GM18868 (cell line): Measurements from ENCODE around the gene GMEB2.

Experiments
- ATAC-seq: cut with Tn5 transposase; IDR thresholded peaks from one replicate; pipeline ENCODE4 v1.9.1; 2021; ENCODE audit warnings: mild to moderate bottlenecking, moderate library complexity; ENCODE audit not compliant: unreplicated experiment

The GMEB2 gene

DNA sequence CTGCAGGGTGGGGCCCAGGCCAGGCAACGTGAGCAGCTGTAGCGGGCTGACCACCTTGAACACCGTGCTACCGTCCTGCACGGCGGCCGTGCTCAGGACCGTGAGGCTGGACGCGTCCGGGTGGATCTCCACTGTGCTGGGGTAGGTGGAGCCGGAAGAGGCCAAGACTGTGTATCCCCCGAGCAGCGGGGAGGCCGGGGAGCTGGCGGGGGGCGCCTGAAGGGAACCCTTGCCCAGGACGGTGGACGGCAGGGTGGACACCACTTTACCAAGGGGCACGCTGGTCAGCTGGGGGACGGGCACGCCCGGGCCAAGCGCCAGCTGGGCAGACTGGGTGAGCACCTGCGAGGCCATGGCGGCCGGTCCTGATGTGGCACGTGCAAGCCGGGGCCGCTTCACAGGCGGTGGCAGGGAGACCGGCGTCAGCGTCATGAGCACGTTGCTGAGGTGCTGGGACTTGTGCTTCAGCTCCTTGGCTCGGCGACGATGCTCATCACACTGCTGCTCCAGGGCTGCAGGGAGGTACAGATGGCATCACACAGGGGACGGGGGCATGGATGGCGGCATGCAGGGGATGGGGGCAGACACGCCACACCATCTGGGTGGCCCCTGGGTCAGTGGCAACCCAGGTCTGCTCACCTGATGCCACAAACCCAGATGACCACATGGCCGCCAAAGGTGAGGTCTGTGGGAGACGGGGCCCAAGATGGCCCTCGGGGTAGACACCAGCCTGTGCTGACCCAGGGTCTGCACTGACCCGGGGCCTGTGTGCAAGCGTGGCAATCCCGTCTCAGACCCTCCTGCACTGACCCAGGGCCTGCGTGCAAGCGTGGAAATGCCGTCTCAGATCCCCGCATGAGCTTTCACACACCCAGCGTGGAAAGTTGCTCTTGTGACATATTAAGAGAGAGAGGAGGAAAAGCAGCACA is 36.4 kb downstream of the GMEB2 start:
- ATAC-seq: no peak

DNA sequence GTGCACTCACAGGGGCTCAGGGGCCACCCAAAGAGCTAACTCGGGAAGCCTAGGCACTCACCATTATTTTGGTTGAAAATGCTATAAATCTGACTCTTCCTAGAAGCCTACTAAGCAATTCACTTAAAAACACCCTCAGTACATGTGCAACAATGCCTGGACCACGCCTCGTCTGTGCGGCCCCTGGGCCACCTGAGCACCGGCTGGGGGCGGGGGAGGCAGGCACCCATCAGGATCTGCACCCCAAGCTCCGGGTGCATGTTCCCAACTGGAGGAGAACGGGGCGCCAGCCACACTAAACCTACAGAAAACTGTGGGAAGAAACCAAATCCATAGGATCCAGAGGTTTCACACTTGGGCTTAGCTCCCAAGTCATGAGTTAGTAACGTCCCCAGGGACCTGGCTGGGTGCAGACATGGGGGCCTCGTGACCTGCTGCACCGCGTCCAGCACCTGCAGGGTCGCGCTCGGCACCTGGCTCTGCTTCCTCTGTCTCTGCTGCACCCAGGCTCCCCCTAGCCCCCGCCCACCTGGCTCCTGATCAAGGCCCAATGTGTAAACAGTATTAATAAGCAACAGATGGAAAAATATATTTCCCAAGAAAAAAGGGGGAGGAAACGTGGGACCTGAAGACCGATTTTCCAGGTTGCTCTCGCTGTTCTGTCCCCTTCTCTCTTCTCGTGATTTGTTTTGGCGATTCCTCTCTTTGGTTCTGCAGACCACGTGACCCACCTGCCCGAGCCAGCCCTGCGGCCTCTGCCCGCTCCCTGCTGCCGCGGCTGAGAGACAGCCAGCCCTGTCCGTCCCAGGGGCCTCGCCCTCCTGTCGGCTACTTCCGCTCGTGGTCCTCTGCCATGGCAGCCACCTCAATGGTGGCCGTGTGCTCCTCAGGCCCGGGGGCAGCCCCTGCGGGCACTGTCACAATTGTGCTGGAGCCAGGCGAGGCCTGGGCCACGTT is 37.4 kb downstream of the GMEB2 start:
- no peak for ATAC-seq

DNA sequence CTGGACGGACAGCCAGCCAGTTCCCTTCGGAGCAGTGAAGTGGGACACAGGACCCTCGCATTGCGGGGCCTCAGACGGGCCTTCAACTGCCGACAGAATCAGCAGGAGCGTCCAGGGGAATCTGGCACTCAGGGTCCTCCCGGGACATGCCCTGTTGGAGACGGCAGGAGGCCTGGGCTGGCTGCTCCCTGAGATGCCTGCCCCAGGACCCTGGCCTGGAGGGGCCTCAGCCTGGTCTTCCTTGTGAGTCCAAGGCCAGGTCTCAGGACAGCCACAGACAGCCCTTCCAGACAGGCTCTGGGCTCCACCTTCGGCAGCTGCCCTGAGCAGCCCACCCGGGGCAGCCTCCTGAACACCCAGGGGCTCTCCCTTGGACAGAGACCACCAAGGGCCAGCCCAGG is 38.3 kb downstream of the GMEB2 start:
- ATAC-seq: no peak

DNA sequence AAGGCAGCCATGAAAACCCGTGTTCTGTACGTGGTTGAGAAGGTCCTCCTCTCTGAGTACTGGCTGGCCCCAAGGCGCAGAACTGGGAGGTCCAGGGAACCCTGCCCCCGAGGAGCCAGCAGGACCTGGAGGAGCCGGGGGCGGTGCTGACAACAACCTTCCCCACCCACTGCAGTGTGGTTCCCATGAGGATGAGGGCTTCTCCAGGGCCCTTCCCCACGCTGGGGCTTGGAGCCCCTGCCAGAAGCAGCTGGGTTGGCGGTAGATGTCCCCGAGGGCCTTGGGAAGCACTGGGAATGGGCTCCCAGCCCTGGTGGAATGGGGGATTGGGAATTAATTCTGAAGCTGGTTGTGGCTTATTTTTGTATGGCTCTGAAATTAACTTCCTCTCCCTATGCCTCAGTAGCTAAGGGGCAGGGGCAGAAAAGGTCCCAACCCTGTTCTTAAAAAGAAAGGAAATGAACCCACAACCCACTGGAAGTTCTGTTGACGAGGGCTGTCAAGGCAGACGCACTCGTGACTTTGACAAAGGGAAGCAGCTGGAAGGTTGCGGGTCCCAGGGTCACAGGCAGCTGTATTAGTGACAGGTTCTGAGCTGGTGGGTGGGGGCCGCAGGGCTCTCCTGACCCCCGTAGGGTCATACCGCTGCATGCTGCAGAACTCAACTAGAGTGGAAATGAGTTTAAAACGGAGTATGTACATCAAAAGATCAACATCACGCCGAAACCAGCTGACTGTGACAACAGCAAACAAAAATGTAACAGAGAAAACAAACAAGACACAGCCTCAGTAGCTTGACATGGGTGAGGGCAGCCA is 38.9 kb downstream of the GMEB2 start:
- ATAC-seq: no peak

DNA sequence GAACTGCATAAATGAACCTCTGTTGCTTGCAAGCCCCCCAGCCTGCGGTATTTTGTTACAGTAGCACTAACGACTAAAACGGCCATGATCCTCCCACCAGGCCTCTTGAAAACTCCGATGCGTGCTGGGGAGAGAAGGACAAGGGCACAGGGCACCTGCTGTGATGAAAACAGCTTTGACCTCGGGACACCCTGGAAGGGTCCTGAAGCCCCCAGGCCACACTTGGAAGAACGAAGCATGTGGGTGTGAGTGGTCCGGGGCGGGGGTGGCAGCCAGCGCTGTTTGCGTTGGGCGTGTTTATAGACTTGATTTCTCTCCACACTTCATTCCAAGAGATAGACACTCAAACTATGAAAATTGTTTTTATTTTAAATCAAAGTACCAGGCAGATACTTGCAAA is 39.6 kb downstream of the GMEB2 start:
- ATAC-seq: no peak

DNA sequence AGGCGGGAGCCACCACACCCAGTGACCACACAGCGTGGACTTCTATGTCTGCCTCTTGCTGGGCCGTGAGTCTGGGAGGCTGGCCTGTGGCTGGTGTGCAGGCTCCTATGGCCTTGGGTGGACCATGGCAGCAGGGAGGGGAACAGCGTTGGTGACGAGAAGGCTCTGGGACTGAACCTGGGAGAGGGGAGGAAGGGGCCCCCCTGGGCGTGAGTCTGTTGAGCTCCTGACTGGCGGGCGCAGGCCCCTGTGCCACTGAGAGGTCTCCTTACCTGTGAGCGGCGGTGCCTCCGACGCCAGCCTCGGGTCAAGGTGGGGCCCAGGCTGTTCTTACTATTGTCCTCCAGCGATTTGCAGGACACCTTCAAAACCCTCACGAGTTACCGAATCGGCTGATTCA is 40.1 kb downstream of the GMEB2 start:
- ATAC-seq: no peak

DNA sequence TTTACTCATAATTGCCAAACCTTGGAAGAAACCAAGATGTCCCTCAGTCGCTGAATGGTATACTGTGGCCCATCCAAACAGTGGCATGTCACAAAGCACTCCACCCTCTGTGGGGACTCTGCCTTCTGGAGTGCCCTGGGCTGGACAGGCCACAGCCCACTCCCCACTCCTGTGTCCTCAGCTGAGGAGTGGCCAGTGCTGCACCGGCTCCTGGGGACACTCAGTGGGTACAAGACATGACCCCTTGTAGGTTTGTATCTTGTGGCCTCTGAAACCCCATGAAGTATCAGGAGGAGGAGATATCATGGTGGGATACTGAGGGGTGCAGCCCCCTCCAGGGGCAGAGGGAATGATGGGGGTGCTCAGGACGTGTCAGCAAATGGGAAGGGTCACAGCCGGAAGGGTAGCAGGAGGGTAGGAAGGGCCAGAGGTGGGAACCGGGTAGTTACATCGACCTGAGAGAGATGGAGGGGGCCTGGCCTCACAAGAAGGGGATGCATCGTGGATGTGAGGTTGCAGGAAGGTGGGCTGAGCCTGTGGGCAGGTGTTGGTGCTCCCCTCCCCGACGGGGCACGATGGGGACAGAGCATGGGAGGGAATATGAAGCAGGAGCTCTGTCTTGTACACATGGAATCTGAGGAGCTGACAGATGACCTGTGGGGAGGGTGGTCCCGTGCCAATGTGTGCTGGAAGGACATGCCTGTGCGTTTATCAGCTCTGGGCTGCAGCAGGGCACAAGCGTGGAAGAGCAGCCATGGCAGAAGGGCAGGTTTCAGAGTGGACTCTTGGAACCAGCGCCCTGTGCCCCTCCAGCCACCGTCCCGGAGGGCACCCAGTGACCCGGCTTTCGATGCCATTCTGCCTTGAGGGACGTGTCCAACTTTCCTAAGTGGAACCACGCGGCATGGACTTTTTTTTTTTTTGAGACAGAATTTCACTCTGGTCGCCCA is 41.0 kb downstream of the GMEB2 start:
- no peak for ATAC-seq

DNA sequence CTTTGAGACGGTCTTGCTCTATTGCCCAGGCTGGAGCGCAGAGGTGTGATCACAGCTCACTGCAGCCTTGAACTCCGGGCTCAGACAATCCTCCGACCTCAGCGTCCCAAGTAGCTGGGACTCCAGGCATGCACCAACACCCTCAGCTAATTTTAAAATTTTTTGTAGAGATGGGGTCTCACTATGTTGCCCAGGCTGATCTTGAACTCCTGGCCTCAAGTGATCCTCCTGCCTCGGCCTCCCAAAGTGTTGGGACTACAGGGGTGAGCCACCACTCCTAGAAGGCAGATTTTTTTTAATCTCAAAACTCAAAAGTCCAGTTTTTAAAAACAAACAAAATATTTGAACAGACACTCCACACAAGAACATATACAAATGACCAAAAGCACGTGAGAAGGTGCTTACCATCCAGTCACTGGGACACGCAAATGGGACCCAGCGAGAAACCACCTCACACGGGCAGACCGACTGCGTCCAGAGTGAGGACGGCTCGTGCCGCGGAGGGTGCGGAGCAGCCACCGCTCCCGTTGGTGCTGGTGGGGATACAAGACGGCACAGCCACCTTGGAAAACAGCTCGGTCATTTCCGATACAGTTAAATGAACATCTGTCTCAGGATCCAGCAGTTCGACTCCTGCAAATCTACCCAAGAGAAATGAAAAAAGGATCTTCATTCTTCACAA is 44.4 kb downstream of the GMEB2 start:
- ATAC-seq: no peak

DNA sequence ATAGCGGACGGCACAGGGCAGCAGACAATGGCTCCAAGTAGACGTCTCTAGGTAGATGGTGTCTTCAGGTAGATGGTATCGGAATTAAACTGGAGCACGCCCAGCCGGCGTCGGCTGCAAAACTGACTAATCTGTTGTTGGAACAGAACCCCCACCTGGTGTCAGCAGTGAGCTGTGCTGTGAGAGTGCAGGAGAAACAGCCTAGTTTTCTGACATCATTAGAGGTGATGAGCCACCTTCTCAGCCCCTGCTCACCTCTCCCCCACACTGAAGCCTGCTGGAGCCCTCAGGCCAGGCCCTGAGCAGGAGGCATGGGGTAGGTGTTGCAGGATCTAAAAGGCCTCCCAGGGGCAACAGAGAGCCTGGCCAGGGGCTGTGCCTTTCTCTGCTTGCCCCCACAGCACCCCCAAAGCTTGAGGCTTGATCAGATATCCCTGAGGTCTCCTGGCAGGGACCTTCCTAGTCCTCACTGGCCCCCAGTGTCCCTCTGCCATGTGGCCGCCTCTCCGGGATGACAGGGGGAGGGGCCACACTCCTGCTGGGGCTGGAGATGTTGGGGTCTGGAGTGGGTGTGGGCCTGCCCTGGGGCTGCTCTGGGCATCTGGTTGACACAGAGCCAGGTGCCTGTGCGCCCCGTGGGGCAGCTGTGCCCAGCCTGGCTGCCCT is 46.0 kb downstream of the GMEB2 start:
- ATAC-seq: no peak

DNA sequence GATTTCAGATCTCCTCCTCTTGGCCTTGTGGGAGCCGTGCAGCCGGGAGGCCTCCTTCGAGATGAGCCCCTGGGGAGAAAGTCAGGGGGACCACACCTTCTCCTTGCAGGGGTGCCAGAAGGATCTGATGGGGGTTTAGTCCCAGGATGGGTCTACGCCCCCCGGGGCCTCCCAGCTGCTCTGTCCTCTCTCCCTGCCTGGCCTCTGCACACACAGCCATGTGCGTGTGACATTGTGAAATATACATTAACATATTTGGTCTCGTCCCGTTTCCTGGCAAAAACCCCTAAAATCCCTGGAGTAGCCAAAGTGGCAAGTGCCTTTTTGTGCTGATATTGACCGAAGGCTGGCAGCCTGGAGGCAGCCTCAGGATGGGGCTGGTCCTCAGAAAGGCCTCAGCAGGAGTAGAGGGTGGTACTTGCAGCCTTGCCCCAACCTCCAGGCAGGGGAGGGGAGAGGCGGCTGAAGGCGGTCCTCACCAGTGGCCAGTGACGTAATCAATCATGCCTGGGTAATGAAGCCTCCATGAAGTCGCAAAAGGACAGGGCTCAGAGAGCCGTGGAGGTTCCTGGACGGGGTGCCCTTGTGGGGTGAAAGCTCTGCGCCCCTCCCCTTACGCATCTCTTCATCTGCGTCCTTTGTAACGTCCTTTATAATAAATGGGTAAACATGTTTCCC is 47.7 kb downstream of the GMEB2 start:
- ATAC-seq: no peak

DNA sequence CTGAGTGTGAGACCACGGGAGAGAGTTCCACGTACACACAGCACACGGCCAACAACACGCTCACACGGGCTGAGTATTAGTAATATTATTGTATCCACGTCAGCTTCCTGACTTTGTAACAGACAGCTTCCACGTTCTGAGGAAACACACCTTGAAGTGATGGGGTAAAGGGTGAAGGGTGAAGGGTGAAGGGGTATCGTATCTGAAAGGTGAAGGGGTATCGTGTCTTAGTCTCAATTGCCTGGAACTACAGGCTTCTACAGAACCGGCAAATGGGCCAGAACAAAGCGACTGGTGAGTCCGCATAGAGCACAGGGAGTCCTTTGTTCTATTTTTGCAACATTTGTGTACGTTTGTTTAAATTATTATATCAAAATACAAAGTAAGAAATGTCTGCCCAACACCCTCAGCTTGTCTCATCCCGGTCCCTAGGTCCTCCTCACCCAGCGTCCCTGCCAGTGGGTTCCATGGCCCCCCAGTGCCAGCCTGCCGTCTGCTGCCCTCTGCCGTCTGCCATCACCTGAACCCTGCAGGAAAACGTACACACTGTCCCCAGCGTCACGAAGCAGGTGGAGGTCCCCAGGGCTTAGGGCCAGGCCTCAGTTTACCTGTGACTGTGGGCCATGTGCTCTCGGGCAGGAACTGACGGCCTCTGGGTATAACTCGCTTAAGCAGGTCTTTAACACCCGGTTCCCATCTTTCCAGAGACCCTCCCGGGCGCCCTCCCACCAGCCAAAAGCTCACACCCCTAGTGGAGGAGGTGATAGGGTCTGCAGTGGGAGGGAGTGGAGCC is 48.5 kb downstream of the GMEB2 start:
- no peak for ATAC-seq

DNA sequence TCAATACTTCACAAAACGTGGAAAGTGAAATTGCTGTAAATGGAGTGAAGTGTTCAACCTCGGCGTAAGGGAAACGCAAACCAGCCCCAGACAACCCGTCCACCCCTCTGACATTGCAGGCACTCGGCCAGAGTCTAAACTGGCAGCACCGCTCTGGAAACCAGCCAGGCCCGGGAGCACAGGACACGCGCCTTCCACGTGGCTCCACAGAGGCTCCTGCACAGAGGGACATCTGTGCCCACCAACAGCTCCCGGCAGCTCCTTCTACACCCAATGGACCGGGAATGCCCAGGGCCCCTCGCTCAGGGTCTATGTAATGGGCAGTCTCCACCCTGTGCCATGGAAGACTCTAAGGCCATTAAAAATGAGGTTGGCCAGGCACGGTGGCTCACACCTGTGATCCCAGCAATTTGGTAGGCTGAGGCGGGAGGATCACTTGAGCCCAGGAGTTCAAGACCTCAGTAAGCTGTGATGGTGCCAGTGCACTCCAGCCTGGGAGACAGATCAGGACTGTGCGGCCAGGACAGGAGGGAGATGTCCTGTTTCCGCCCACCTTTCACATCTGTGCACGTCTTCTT is 49.5 kb downstream of the GMEB2 start:
- no peak for ATAC-seq

DNA sequence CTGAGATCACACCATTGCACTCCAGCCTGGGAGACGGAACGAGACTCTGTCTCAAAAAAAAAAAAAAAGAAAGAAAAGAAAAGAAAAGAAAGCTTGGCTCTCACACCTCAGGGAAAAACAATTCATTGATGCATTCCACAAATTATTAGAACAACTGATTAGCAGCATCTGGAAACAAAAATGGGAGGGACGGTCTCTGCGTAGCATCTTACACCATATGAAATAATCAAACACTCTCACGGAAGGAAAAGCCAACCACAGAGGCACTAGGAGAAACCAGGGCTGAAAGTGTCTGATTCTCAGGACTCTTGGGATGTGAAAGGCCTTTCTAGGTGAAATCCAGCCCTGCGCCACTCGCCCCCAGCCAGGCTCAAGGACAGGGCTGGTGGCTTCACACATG is 50.6 kb downstream of the GMEB2 start:
- no peak for ATAC-seq

DNA sequence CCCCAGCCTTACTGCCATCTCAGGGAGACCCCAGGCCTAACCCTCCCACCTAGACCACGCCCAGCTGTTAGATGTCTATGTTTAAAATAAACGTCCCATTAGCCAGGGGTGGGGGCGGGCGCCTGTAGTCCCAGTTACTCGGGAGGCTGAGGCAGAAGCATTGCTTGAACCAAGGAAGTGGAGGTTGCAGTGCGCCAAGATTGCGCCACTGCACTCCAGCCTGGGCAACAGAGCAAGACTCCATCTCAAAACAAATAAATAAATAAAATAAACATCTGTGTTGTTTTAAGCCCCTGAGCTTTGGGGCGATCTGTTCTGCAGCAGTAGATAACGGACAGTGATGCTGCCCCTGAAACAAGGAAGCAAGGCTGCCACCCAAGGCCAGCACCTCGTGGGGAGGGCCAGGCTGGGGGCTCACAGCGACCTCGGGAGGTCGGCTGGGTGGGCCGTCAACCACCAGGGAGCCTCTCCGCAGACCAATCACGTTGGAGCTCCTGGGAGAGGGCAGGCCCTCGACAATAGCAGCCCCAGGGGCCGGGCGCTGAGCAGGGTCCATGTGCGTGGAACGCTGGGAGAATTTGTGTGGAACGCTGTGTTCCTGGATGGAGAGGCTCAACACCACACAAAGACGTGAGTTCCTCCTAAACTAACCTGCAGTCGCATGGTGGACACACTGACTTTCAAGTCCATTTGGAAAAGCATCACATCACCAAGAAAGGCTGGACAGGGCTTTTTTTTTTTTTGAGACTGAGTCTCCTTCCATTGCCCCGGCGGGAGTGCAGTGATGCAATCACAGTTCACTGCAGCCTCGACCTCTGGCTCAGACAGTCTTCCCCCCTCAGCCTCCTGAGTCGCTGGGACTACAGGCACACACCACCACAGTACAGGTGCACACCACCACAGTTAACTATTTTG is 51.8 kb downstream of the GMEB2 start:
- no peak for ATAC-seq

DNA sequence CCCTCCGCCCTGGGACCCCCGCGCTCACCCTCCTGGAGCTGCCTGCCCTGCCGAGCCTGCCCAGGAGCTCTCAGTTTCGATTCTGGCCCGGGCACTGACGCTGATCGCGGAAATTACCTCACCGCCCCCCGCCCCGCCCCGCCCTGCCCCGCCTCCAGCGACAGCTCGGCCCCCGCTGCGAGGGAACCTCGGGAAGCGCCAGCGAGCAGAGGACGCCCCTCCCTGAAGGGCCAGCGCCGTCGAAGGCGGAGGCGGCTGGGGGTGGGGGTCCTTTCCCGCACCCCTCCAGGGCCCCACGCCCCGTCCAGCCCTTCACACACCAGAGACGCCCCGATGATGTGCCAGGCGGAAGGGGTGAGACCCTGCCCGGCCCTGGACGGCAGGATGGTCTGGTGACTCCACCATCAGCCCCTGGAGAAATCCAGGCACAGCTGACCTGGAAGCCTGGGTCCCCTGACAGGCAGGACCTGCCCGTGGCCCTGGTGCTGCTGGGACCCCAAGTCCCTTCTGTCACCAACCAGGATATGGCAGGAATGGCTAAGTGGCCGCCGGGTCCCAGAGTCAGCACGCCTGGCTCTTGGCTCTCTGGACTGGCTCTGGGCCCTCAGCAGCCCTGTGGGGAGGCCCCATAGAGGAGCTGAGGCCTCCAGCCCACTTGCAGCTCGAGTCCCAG is 52.6 kb downstream of the GMEB2 start, which contains the start of gene HELZ2:
HELZ2 (minus strand) TSS at position 84 of the 673 bp plus-strand sequence. CDS start 1,854 bp downstream, outside the sequence.
- no peak for ATAC-seq
